Stimulated activated naive B cell treated with anti-CD40 and anti-IgM and Interleukin-4, amounts not matched to agents 10 μg/mL and 1 μg/mL and 100 μg/mL, for 72 hours (primary cell): Measurements from ENCODE around the gene SMNDC1.
"Not testable (repeated sequence)": the region's sequence is repeated elsewhere in the genome, so short reads cannot be mapped to it uniquely, and the experiment has no call there.

Experiments
- ATAC-seq, 2 donors: fragments of 150-1000 bp; cut with Tn5 transposase; replicated peaks; 2 replicates each; pipeline ENCODE4 v1.10.0; 2021; ENCODE audit warnings: moderate library complexity in 1 of 2
- DNase-seq: peaks from one replicate; pipeline ENCODE4 v3.0.0; 2021
- H3K27ac Mint-ChIP-seq: one replicate; pipeline ENCODE4 v1.8.0; 2022; ENCODE audit warnings: mild to moderate bottlenecking, mixed read lengths
- H3K27me3 Mint-ChIP-seq, 2 donors: one replicate each; pipeline ENCODE4 v1.8.0; 2022; ENCODE audit warnings: mixed read lengths in 2 of 2
- H3K36me3 Mint-ChIP-seq, 2 donors: one replicate each; pipeline ENCODE4 v1.8.0; 2022; ENCODE audit warnings: mixed read lengths in 2 of 2, mild to moderate bottlenecking in 1 of 2
- H3K4me1 Mint-ChIP-seq, 2 donors: one replicate each; pipeline ENCODE4 v1.8.0; 2022; ENCODE audit warnings: mixed read lengths in 2 of 2, mild to moderate bottlenecking in 1 of 2
- H3K4me3 Mint-ChIP-seq, 2 donors: one replicate each; pipeline ENCODE4 v1.8.0; 2022; ENCODE audit warnings: mild to moderate bottlenecking in 2 of 2, mixed read lengths in 2 of 2, moderate library complexity in 1 of 2
- H3K9me3 Mint-ChIP-seq, 2 donors: one replicate each; pipeline ENCODE4 v1.8.0; 2022; ENCODE audit warnings: mixed read lengths in 2 of 2, mild to moderate bottlenecking in 1 of 2

Gene SMNDC1

DNA sequence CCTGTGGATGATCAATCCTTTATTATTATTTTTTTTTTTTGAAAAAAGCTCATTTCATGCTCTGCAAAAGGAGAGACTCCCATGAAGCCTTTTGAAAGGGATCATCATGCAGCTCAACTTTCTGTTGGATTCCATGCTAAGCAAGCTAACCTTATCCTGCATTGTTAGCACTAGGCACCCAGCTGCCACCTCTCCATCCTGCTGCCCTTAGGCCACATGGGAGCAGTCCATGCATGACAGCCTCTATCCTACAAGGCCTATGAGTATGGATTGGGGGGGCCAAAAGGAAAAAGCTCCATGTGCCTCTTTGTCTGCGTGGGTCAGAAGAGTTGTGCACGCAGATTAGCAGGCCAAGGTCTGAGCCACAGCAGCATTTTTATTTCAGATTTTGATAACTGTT is 19.2 kb downstream of the SMNDC1 start:
- Mint-ChIP-seq H3K27me3 (no peaks in the 10 kb centered on the region), H3K9me3 (no peaks in the 10 kb centered on the region), H3K4me1 (peaks cover 5 to 12% of the 10 kb centered on the region in 2 donors), H3K36me3 (peaks cover 10 to 14% of the 10 kb centered on the region in 2 donors), H3K4me3 (no peak overlapping the region), H3K27ac (no peak overlapping the region)
- DNase-seq (no peak), ATAC-seq (no peak)

DNA sequence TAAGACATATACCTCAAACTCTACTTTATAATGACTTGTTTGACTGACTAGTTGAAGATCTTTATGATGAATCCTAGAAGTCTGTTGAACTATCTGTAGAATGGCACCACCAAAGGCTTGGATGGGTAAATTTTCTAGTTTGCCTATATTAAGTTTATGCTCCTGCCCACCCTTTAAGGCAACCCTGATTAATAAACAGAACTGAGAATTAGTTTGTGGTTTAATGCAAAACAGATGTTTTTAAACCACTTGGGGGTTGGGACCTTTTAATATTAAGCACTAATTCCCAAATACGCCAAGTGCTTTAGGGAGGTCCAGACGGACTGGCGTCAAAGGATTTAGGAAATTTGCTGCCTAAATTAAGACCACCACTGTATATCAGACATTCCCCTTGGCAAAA is 20.5 kb downstream of the SMNDC1 start:
- H3K27ac Mint-ChIP-seq: no peak overlapping the region
- H3K9me3 Mint-ChIP-seq: no peaks in the 10 kb centered on the region
- no peak for DNase-seq
- no peak overlapping the region for H3K4me3 Mint-ChIP-seq
- peaks cover 7 to 14% of the 10 kb centered on the region in 2 donors for H3K4me1 Mint-ChIP-seq
- ATAC-seq: no peak
- no peaks in the 10 kb centered on the region for H3K27me3 Mint-ChIP-seq
- peaks cover 10 to 14% of the 10 kb centered on the region in 2 donors for H3K36me3 Mint-ChIP-seq

DNA sequence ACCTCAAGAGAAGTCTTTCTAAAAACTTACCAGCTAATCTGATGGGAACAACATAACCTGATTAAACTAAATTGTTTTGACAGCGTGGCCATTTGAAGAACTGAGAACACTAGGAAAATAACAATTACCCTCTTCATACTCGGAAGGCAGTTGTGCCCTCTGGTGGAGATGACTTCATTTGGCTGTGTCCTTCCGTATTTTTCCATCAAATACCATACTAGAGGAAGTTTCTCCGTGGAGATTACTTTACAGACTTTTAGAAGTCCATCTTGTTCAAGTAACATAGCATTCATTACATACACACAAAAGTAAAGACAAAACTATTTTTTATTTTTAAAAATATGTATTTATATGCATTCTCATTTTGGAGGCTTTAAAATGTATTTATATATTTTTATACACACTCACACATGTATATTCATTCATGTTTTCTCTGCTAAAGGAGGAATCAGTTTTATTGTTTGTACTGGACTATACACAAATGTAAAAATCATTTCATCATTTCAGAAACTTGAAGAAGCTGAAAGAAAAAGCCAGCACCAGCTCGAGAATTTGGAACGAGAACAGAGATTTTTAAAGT is 25.2 kb downstream of the SMNDC1 start:
- peak; percentile 13 for DNase-seq
- no peak overlapping the region for H3K27ac Mint-ChIP-seq
- peaks cover 13 to 32% of the 10 kb centered on the region in 2 donors for H3K4me1 Mint-ChIP-seq
- no peaks in the 10 kb centered on the region for H3K27me3 Mint-ChIP-seq
- peaks cover 5% of the 10 kb centered on the region in 2 donors for H3K36me3 Mint-ChIP-seq
- peak; percentile 49 to 72 for ATAC-seq
- H3K9me3 Mint-ChIP-seq: no peaks in the 10 kb centered on the region
- peak overlapping the region; percentile 29 to 30 for H3K4me3 Mint-ChIP-seq

DNA sequence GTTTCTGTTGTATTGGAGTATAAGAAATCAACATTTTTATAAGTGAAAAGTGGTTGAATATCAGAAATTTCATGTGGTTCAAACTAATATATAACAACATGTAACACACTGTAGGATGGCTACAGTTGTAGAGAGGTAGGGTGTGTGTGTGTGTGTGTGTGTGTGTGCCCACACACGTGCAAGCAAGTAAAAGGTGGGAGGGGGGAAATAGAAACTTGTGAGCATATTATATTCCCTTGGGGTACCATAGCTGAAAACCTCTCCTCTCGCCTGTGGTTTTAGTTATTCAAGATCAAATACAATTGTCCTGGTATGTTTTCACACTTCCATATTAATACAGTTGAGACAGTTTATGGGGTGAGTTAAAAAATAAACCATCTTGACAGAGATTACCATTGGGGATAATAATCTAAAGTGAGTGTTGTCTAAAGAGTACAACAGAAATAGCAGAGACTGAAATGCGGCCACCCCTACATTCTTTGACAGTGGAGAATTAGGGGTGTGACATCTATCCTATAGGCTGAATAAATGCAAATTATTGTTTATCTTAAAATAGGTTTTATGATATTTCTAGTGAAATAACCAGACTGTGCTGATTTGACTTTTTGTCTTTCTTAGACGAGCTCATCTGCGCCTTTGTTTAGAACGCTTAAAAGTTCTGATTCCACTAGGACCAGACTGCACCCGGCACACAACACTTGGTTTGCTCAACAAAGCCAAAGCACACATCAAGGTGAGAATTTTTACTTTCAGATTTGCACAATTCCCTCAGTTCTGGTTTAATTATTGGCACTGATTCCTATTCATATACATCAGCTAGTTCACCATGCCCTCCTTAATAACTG is 25.9 kb downstream of the SMNDC1 start:
- H3K36me3 Mint-ChIP-seq: peaks cover 3% of the 10 kb centered on the region in 2 donors
- H3K27me3 Mint-ChIP-seq: no peaks in the 10 kb centered on the region
- H3K9me3 Mint-ChIP-seq: no peaks in the 10 kb centered on the region
- no peak for DNase-seq
- H3K27ac Mint-ChIP-seq: no peak overlapping the region
- peaks cover 15 to 32% of the 10 kb centered on the region in 2 donors for H3K4me1 Mint-ChIP-seq
- peak in 1 of 2 donors; percentile 31 for ATAC-seq
- H3K4me3 Mint-ChIP-seq: peak overlapping the region; percentile 29 to 30

DNA sequence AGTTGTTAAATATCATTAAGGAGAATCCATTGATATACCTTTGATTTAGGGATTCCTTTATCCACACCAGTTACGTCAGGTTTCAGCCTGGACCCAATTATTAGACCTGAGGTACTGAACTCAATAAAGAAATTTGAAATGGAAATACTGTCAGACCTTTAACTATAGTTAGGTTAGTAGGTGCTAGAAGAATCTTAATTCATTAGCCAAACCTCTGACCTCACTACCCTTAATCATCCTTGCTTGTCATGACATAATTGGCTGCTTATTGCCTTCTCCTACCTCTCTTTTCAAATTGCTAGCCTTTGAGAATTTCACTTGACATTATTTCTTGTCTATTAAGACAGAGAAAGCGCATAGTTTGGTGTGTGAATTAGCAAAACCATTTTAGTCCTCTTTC is 27.1 kb downstream of the SMNDC1 start:
- DNase-seq: no peak
- Mint-ChIP-seq H3K9me3 (no peaks in the 10 kb centered on the region), H3K4me3 (no peak overlapping the region), H3K36me3 (peaks cover 2 to 3% of the 10 kb centered on the region in 2 donors), H3K27ac (no peak overlapping the region), H3K27me3 (no peaks in the 10 kb centered on the region), H3K4me1 (peaks cover 20 to 39% of the 10 kb centered on the region in 2 donors)
- no peak for ATAC-seq

DNA sequence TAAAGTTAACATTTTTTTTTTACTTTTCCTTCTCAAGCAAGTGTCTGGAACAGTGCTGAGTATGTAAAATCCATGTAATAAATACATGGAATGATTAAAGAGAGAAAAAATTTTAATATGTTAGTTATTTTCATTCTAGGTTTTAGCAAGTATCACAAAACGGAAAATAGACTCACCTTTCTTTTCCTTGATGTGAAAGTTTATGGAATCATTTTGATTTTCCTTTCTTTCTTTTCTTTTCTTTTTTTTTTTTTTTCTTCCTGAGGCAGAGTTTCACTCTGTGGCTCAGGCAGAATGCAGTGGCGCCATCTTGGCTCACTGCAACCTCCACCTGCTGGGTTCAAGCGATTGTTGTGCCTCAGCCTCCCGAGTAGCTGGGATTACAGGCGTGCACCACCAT is 28.1 kb downstream of the SMNDC1 start:
- Mint-ChIP-seq H3K36me3 (peaks cover 2 to 3% of the 10 kb centered on the region in 2 donors), H3K9me3 (no peaks in the 10 kb centered on the region), H3K27me3 (no peaks in the 10 kb centered on the region), H3K4me3 (no peak overlapping the region), H3K4me1 (peaks cover 20 to 39% of the 10 kb centered on the region in 2 donors), H3K27ac (no peak overlapping the region)
- DNase-seq: no peak
- no peak for ATAC-seq

DNA sequence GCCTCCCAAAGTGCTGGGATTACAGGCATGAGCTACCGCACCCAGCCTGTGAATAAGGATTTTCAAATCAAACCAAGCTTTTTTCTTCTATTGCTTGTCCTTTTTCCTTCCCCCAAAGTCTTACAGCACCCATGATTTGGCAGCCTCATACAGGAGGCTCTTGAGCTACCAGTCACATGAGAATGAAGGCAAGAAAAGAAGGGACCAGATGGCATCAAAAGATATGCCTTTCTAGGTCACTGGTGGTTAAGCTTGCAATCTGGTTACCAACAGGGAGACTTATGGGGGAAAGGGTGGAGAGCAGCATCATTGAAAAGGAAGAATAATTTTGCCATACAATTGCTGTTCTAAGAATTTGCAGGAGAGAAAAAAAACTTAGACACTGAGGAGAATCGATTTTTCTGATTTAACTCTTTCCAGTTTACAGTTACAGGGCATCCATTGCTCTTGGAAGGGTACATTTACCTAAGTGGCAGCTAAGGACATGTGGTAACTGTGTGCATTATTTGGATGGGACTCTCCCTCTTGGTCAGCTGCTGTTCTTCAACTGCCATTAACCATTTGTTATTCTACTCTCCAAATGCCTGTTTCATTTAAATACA is 29.5 kb downstream of the SMNDC1 start:
- no peaks in the 10 kb centered on the region for H3K9me3 Mint-ChIP-seq
- ATAC-seq (no peak), DNase-seq (no peak)
- no peak overlapping the region for H3K4me3 Mint-ChIP-seq
- no peaks in the 10 kb centered on the region for H3K36me3 Mint-ChIP-seq
- H3K27me3 Mint-ChIP-seq: no peaks in the 10 kb centered on the region
- H3K27ac Mint-ChIP-seq: no peak overlapping the region
- H3K4me1 Mint-ChIP-seq: peaks cover 20 to 39% of the 10 kb centered on the region in 2 donors

DNA sequence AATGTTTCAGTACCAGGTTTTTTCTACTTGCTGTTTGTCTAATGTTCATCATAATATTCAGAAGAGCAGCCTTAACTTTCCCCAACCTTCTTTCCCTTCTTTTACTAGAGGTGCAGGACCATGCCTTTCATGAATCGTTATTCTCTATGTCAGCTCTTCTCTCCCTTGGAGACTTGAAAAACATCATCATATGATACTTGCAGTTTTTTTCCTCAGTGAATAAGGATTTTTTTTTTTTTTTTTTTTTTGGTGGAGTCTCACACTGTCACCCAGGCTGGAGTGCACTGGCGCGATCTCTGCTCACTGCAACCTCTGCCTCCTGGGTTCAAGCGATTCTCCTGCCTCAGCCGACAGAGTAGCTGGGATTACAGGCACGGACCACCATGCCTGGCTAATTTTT is 30.1 kb downstream of the SMNDC1 start:
- no peak overlapping the region for H3K27ac Mint-ChIP-seq
- H3K9me3 Mint-ChIP-seq: no peaks in the 10 kb centered on the region
- H3K36me3 Mint-ChIP-seq: no peaks in the 10 kb centered on the region
- peaks cover 21 to 43% of the 10 kb centered on the region in 2 donors for H3K4me1 Mint-ChIP-seq
- H3K4me3 Mint-ChIP-seq: no peak overlapping the region
- no peak for ATAC-seq
- no peak for DNase-seq
- H3K27me3 Mint-ChIP-seq: no peaks in the 10 kb centered on the region

DNA sequence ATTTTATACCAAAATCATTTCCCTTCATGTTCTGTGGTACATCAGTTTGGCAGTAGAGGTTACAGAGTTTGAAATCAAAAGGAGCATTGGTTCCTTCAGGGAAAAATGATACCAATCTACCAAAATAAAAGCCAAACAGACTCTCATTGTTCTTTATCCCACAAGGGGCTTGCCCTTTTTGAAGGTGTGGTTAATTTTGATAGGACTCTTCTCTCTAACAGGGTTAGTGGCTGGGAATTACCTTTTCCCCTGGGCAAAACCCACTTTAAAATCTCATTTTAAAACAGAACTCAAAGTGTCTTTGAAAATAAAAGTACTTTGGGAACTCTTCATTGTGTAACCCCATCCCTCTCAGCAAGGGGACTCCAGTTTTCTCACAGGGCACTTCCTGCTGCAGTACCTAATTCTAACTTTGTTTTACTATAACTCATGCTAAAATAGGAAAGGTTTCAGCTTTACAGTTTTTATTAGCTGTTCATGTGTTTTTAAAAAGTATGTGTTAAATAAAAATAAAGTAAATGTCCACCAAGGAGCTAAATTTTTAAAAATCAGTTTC is 30.6 kb downstream of the SMNDC1 start:
- no peaks in the 10 kb centered on the region for H3K36me3 Mint-ChIP-seq
- peaks cover 23 to 44% of the 10 kb centered on the region in 2 donors for H3K4me1 Mint-ChIP-seq
- DNase-seq (no peak), ATAC-seq (peak in 1 of 2 donors; percentile 32)
- H3K9me3 Mint-ChIP-seq: no peaks in the 10 kb centered on the region
- no peaks in the 10 kb centered on the region for H3K27me3 Mint-ChIP-seq
- H3K4me3 Mint-ChIP-seq: no peak overlapping the region
- H3K27ac Mint-ChIP-seq: no peak overlapping the region

DNA sequence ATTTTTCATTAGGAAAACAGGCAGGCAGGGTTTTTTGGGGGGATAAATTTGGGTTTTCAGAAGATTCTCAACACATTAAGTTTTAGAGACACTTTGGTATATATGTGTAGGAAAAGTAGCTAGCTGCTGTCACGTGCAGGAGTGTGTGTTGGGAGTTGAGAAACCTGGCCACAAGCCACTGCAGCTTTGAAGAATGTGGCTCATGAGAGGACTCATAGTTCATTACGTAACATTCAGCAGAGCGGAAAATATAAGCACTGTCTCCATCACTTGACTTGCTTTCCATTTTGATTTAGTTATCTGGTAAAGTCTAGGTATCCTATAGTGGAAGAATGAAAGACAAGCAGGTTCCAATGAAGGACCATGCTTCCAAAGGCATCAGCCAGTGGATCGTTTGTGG is 31.2 kb downstream of the SMNDC1 start:
- Mint-ChIP-seq H3K27ac (peak overlapping the region; percentile 52), H3K4me1 (peaks cover 25 to 44% of the 10 kb centered on the region in 2 donors), H3K4me3 (no peak overlapping the region), H3K27me3 (no peaks in the 10 kb centered on the region), H3K9me3 (no peaks in the 10 kb centered on the region), H3K36me3 (no peaks in the 10 kb centered on the region)
- ATAC-seq: no peak
- DNase-seq: no peak

DNA sequence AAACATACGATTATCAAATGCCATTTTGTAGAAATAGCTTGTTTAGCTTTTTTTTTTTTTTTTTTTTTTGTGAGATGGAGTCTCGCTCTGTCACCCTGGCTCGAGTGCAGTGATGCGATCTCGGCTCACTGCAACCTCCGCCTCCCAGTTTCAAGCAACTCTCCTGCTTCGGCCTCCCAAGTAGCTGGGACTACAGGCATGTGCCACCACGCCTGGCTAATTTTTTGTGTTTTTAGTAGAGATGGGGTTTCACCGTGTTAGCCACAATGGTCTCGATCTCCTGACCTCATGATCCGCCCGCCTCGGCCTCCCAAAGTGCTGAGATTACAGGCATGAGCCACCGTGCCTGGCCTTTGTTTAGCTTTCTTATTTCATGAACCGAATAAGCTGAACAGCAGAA is 31.7 kb downstream of the SMNDC1 start:
- peaks cover 22 to 44% of the 10 kb centered on the region in 2 donors for H3K4me1 Mint-ChIP-seq
- H3K27me3 Mint-ChIP-seq, H3K36me3 Mint-ChIP-seq, DNase-seq, ATAC-seq, H3K27ac Mint-ChIP-seq, H3K9me3 Mint-ChIP-seq, H3K4me3 Mint-ChIP-seq: not testable (repeated sequence)

DNA sequence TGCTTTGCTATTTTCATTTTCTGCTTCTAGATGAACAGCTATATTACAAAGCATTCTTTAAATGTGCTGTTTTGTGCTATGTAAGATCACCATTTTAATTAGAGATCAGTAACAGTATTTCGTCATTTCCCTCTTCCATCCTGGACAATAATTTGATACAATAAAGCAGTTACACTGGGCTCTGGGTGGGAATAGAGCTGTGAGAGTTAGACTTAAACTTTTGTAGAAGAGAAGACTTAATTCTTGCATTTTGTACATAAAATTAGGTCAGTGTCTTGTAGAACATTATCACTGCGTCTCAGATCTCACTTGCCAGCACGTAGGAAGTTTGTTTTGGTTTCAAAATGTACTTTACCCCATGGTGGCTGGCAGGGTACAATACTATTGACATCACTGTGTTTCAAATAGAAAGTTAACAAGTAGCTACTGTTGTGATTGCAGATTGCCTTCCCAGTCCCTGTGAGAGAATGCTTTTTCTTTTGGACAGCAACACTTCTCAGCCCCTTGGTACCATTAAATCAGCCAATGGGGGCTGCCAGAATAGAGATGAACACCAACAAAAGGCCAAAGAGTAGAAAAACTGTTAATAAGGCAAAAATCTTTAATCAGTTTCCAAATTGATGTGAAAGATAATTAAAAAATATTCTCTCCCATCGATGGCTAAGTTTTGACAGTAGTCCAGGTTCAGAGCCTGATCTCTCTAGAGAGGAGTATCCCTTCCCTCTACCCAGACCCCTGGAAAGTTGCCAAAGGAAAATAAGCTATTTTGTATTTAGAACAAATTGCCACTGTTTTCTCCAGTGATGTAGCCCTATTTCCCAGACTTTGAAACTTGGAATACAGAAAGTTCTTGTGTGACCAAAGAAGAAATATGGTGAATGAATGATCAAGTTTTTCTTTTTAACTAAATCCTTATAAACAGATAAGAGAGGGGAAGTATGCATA is 35.1 kb downstream of the SMNDC1 start:
- H3K36me3 Mint-ChIP-seq: no peaks in the 10 kb centered on the region
- H3K27me3 Mint-ChIP-seq: no peaks in the 10 kb centered on the region
- H3K4me3 Mint-ChIP-seq: peak overlapping the region; percentile 80 to 82
- peak overlapping the region; percentile 78 for H3K27ac Mint-ChIP-seq
- DNase-seq: no peak
- ATAC-seq: peak; percentile 74 to 79
- no peaks in the 10 kb centered on the region for H3K9me3 Mint-ChIP-seq
- H3K4me1 Mint-ChIP-seq: peaks cover 20 to 37% of the 10 kb centered on the region in 2 donors

DNA sequence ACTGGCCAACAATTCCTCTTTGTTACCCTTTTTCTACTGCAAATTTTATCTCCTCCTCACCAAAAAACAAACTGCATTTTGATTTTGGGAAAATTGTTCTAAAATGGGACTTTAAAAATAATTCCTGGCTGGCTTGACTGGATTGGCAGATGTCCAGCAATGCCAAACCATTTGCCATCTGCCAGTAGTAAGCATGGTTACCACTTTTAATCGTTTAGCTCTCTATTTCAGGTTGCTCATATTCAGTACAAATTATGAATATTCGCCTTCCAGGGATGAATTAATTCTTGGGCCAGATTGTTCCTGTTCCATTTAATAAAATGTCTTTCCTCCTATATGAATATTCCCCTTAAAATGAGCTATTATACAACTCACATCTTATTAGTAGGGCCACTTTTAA is 35.7 kb downstream of the SMNDC1 start:
- peaks cover 0 to under 1% of the 10 kb centered on the region in 2 donors for H3K36me3 Mint-ChIP-seq
- H3K4me1 Mint-ChIP-seq: peaks cover 19 to 30% of the 10 kb centered on the region in 2 donors
- no peak for ATAC-seq
- peak overlapping the region; percentile 78 for H3K27ac Mint-ChIP-seq
- no peaks in the 10 kb centered on the region for H3K9me3 Mint-ChIP-seq
- H3K4me3 Mint-ChIP-seq: peak overlapping the region; percentile 80 to 82
- DNase-seq: no peak
- H3K27me3 Mint-ChIP-seq: no peaks in the 10 kb centered on the region
